Chondrocyte (in vitro differentiated cells): ENCODE data around the gene FOXO6. TPM values are rescaled to one million over a fixed set of nuclear protein-coding genes. Genes with fewer than 3 reads are reported as not detected.
A peak's percentile ranks its signal among the peaks of the same experiment; 100 is the strongest.

Source experiments
- DNase-seq: peaks from one replicate; pipeline ENCODE4 v3.0.0; 2021; ENCODE audit warnings: mixed read lengths, low spot score
- H3K27ac Mint-ChIP-seq: one replicate; pipeline ENCODE4 v1.8.0; 2021; ENCODE audit warnings: mild to moderate bottlenecking, moderate library complexity, mixed read lengths; ENCODE audit not compliant: unreplicated experiment
- H3K27me3 Mint-ChIP-seq: 2 replicates; pipeline ENCODE4 v1.8.0; 2021; ENCODE audit warnings: low read depth, mixed read lengths
- H3K36me3 Mint-ChIP-seq: 2 replicates; pipeline ENCODE4 v1.8.0; 2021; ENCODE audit warnings: low read depth, mixed read lengths
- H3K4me1 Mint-ChIP-seq: 2 replicates; pipeline ENCODE4 v1.8.0; 2021; ENCODE audit warnings: low read depth, mild to moderate bottlenecking, mixed read lengths
- H3K4me3 Mint-ChIP-seq: one replicate; pipeline ENCODE4 v1.8.0; 2021; ENCODE audit warnings: mild to moderate bottlenecking, moderate library complexity, mixed read lengths; ENCODE audit not compliant: unreplicated experiment
- H3K9me3 Mint-ChIP-seq: 2 replicates; pipeline ENCODE4 v1.8.0; 2021; ENCODE audit warnings: low read depth, mixed read lengths
- CTCF ChIP-seq: fragments of 200-600 bp; sonication (generic); IDR thresholded peaks from 2 replicates; pipeline ENCODE4 v1.5.0; 2021; ENCODE audit warnings: antibody characterized with exemption, mild to moderate bottlenecking, moderate library complexity
- total RNA-seq: library from RNA; stranded (reverse); gene quantifications from 3 replicates; pipeline ENCODE4 v1.2.1, GENCODE V29; 2021

Gene FOXO6
- total RNA-seq, 1 donor from 2014 or later = 1.1 TPM

GRCh38 chr1:41319807-41320711 lies 41.2 kb upstream of the FOXO6 start:
- no peaks in the 10 kb centered on the region for H3K9me3 Mint-ChIP-seq
- peaks cover 25% of the 10 kb centered on the region for H3K4me1 Mint-ChIP-seq
- no peaks in the 10 kb centered on the region for H3K36me3 Mint-ChIP-seq
- no peak overlapping the region for H3K4me3 Mint-ChIP-seq
- peaks cover 1% of the 10 kb centered on the region for H3K27me3 Mint-ChIP-seq
- H3K27ac Mint-ChIP-seq = peak overlapping the region; percentile 68
- TF ChIP-seq CTCF = no peak
- no peak for DNase-seq

GRCh38 chr1:41320895-41321676 lies 40.1 kb upstream of the FOXO6 start:
- Mint-ChIP-seq H3K4me3 (no peak overlapping the region), H3K36me3 (no peaks in the 10 kb centered on the region), H3K9me3 (no peaks in the 10 kb centered on the region), H3K27me3 (peaks cover 1% of the 10 kb centered on the region), H3K4me1 (peaks cover 25% of the 10 kb centered on the region), H3K27ac (no peak overlapping the region)
- TF ChIP-seq CTCF = no peak
- no peak for DNase-seq

GRCh38 chr1:41322101-41322661 lies 39.1 kb upstream of the FOXO6 start:
- no peak for TF ChIP-seq CTCF
- DNase-seq = no peak
- H3K4me1 Mint-ChIP-seq = peaks cover 25% of the 10 kb centered on the region
- H3K27me3 Mint-ChIP-seq = peaks cover 1% of the 10 kb centered on the region
- H3K36me3 Mint-ChIP-seq = no peaks in the 10 kb centered on the region
- no peak overlapping the region for H3K27ac Mint-ChIP-seq
- no peak overlapping the region for H3K4me3 Mint-ChIP-seq
- H3K9me3 Mint-ChIP-seq = no peaks in the 10 kb centered on the region

GRCh38 chr1:41322835-41323234 lies 38.4 kb upstream of the FOXO6 start:
- H3K9me3 Mint-ChIP-seq = no peaks in the 10 kb centered on the region
- peaks cover 20% of the 10 kb centered on the region for H3K4me1 Mint-ChIP-seq
- H3K36me3 Mint-ChIP-seq = no peaks in the 10 kb centered on the region
- H3K27ac Mint-ChIP-seq = no peak overlapping the region
- peak; percentile 70 for TF ChIP-seq CTCF
- H3K4me3 Mint-ChIP-seq = no peak overlapping the region
- H3K27me3 Mint-ChIP-seq = peaks cover 1% of the 10 kb centered on the region
- DNase-seq = no peak

GRCh38 chr1:41323243-41323642 lies 38.0 kb upstream of the FOXO6 start:
- Mint-ChIP-seq H3K27ac (no peak overlapping the region), H3K4me1 (peaks cover 19% of the 10 kb centered on the region), H3K27me3 (peaks cover 1% of the 10 kb centered on the region), H3K9me3 (no peaks in the 10 kb centered on the region), H3K4me3 (no peak overlapping the region), H3K36me3 (no peaks in the 10 kb centered on the region)
- DNase-seq = no peak
- TF ChIP-seq CTCF = no peak
